Fibroblast of villous mesenchyme (primary cell): ENCODE results near the gene NFE2L2. TPM values are rescaled to one million over a fixed set of nuclear protein-coding genes. Genes with fewer than 3 reads are reported as not detected.
A peak's percentile ranks its signal among the peaks of the same experiment; 100 is the strongest.
"Not testable (repeated sequence)": the region's sequence is repeated elsewhere in the genome, so short reads cannot be mapped to it uniquely, and the experiment has no call there.

Experiments
- DNase-seq: peaks from one replicate; pipeline ENCODE4 v3.0.0-alpha.2; 2010; ENCODE audit warnings: low read depth
- H3K4me3 ChIP-seq: 2 replicates; pipeline ENCODE4 v1.5.1; 2011; ENCODE audit warnings: low read depth, mild to moderate bottlenecking, low read length
- CTCF ChIP-seq: IDR thresholded peaks from 2 replicates; pipeline ENCODE4 v1.5.1; 2012; ENCODE audit warnings: low read depth, mild to moderate bottlenecking, low read length; ENCODE audit not compliant: insufficient read depth
- total RNA-seq: library from RNA; depleted of rRNA; stranded (reverse); fragments of >200 nt; gene quantifications from 2 replicates; pipeline ENCODE4 v1.2.3, GENCODE V29; 2012

NFE2L2 gene
- total RNA-seq, 1 donor, result 78.6 TPM

GRCh38 chr2:177270531-177270930, 6.0 kb upstream of the NFE2L2 start:
- DNase-seq, result no peak
- TF ChIP-seq CTCF, result no peak
- no peak overlapping the region for H3K4me3 ChIP-seq

GRCh38 chr2:177268901-177269300, 4.4 kb upstream of the NFE2L2 start:
- H3K4me3 ChIP-seq, result no peak overlapping the region
- no peak for TF ChIP-seq CTCF
- no peak for DNase-seq

- TF ChIP-seq CTCF, result no peak
- DNase-seq, result no peak
- no peak overlapping the region for H3K4me3 ChIP-seq
Observed at GRCh38 chr2:177268187-177268871, 3.8 kb upstream of the NFE2L2 start.

GRCh38 chr2:177266955-177267354, 2.4 kb upstream of the NFE2L2 start:
- DNase-seq, result not testable (repeated sequence)

GRCh38 chr2:177265824-177266817, 1.6 kb upstream of the NFE2L2 start:
- DNase-seq, result peak; percentile 60
- no peak for TF ChIP-seq CTCF
- H3K4me3 ChIP-seq, result peak overlapping the region; percentile 16

More at GRCh38 chr2:177266955-177267354, 2.4 kb upstream of the NFE2L2 start:
- H3K4me3 ChIP-seq, result not testable (repeated sequence)

GRCh38 chr2:177264209-177264692, 276 bp downstream of the NFE2L2 start:
- no peak for TF ChIP-seq CTCF
- H3K4me3 ChIP-seq, result peak overlapping the region; percentile 91
- DNase-seq, result no peak
